HEK293 (cell line): ENCODE measurements around the gene EFEMP2.

Experiments
- CTCF ChIA-PET: fragments of 350-600 bp; formaldehyde crosslinking; extraction: SDS; loops from one replicate; lab custom pipeline; 2021; ENCODE audit warnings: antibody characterized with exemption; lab: Yijun Ruan, JAX
- POLR2A ChIA-PET: fragments of 300-600 bp; formaldehyde crosslinking; extraction: SDS; loops from one replicate; lab custom pipeline; 2020; ENCODE audit warnings: antibody characterized with exemption, inconsistent platforms; lab: Yijun Ruan, JAX
- H3K27ac ChIP-seq: fragments of 200-500 bp; sonication (Bioruptor generic); 2 replicates; pipeline ENCODE4 v1.5.1; 2014; ENCODE audit warnings: low read depth, low read length, control low read depth, inconsistent platforms; ENCODE audit errors: extremely low read depth
- H3K36me3 ChIP-seq, 2 experiments: fragments of 200-500 bp in 1 of 2; sonication (Bioruptor generic) in 1 of 2; 1 replicate in 1 of 2; 2 replicates in 1 of 2; pipeline ENCODE4 v1.5.1; 2014 to 2017; ENCODE audit warnings: inconsistent platforms in 2 of 2, low read length in 2 of 2; ENCODE audit not compliant: control insufficient read depth in 2 of 2, insufficient read depth in 1 of 2
- H3K4me1 ChIP-seq: fragments of 200-500 bp; sonication (Bioruptor generic); 2 replicates; pipeline ENCODE4 v1.5.1; 2014; ENCODE audit warnings: mild to moderate bottlenecking, low read length, inconsistent platforms; ENCODE audit not compliant: control insufficient read depth, insufficient read depth
- H3K4me3 ChIP-seq: 2 replicates; pipeline ENCODE4 v1.5.1; 2011; ENCODE audit warnings: low read depth, mild to moderate bottlenecking, control low read depth, low read length, moderate library complexity
- H3K9me3 ChIP-seq: fragments of 200-500 bp; sonication (Bioruptor generic); 2 replicates; pipeline ENCODE4 v1.5.1; 2014; ENCODE audit warnings: low read depth, low read length, inconsistent platforms; ENCODE audit not compliant: control insufficient read depth, insufficient read depth
- GFI1B ChIP-seq: fragments of 450-650 bp; formaldehyde crosslinking; IDR thresholded peaks from 2 replicates; pipeline ENCODE4 v1.5.1; 2016; ENCODE audit warnings: missing biosample characterization, missing genetic modification characterization
- GLIS2 ChIP-seq: fragments of 450-650 bp; formaldehyde crosslinking; IDR thresholded peaks from 2 replicates; pipeline ENCODE4 v1.5.1; 2016; ENCODE audit warnings: missing biosample characterization, missing genetic modification characterization
- OSR2 ChIP-seq: fragments of 450-650 bp; formaldehyde crosslinking; IDR thresholded peaks from 2 replicates; pipeline ENCODE4 v1.5.1; 2016; ENCODE audit warnings: missing biosample characterization, missing genetic modification characterization
- PRDM2 ChIP-seq: fragments of 450-650 bp; formaldehyde crosslinking; IDR thresholded peaks from 2 replicates; pipeline ENCODE4 v1.5.1; 2016; ENCODE audit warnings: missing biosample characterization, missing genetic modification characterization, borderline replicate concordance
- ZBTB21 ChIP-seq: fragments of 450-650 bp; formaldehyde crosslinking; IDR thresholded peaks from 2 replicates; pipeline ENCODE4 v1.5.1; 2017; ENCODE audit warnings: missing biosample characterization, missing genetic modification characterization
- ZBTB44 ChIP-seq: fragments of 450-650 bp; IDR thresholded peaks from 2 replicates; pipeline ENCODE4 v1.5.1; 2018; ENCODE audit warnings: missing biosample characterization, mild to moderate bottlenecking, missing genetic modification characterization
- ZNF140 ChIP-seq: fragments of 450-650 bp; formaldehyde crosslinking; IDR thresholded peaks from 2 replicates; pipeline ENCODE4 v1.5.1; 2016; ENCODE audit warnings: missing biosample characterization, missing genetic modification characterization
- ZNF18 ChIP-seq: fragments of 450-650 bp; formaldehyde crosslinking; IDR thresholded peaks from 2 replicates; pipeline ENCODE4 v1.5.1; 2016; ENCODE audit warnings: missing biosample characterization, missing genetic modification characterization
- ZNF274 ChIP-seq, 2 experiments: fragments of 200-500 bp in 1 of 2; fragments of 450-650 bp in 1 of 2; sonication (Bioruptor generic) in 1 of 2; formaldehyde crosslinking in 1 of 2; IDR thresholded peaks; 2 replicates each; pipeline versions ENCODE4 v1.5.1 to v1.6.1; 2014 to 2016; ENCODE audit warnings: borderline replicate concordance in 1 of 2, inconsistent platforms in 1 of 2, low read length in 1 of 2, missing biosample characterization in 1 of 2, missing genetic modification characterization in 1 of 2
- ZNF335 ChIP-seq: fragments of 450-650 bp; formaldehyde crosslinking; conservative IDR thresholded peaks from 2 replicates; pipeline ENCODE4 v1.5.1; 2016; ENCODE audit warnings: missing biosample characterization, missing genetic modification characterization
- ZNF660 ChIP-seq: fragments of 450-650 bp; IDR thresholded peaks from 2 replicates; pipeline ENCODE4 v1.5.1; 2018; ENCODE audit warnings: missing biosample characterization, mild to moderate bottlenecking, missing genetic modification characterization
- ZNF837 ChIP-seq: fragments of 450-650 bp; formaldehyde crosslinking; IDR thresholded peaks from 2 replicates; pipeline ENCODE4 v1.5.1; 2016; ENCODE audit warnings: missing biosample characterization, missing genetic modification characterization

The EFEMP2 gene

GRCh38 chr11:65859095-65859811 lies 13.3 kb downstream of the EFEMP2 start (continued):
- TF ChIP-seq PRDM2 (tag by site-specific recombination) (no peak), ZNF140 (tag by site-specific recombination) (no peak), GFI1B (tag by site-specific recombination) (no peak), ZNF837 (tag by site-specific recombination) (no peak), GLIS2 (peak; percentile 67), ZNF18 (no peak), OSR2 (tag by site-specific recombination) (no peak), ZNF274 (IDR thresholded peaks at IDR 0.05; ENCODE audit: low read length) (no peak), ZNF274 (tag by site-specific recombination; IDR thresholded peaks at IDR 0.05; ENCODE audit: borderline replicate concordance) (no peak), ZNF660 (tag by site-specific recombination) (no peak), ZBTB21 (tag by site-specific recombination) (no peak)

- no peak for TF ChIP-seq ZBTB44 (tag by site-specific recombination)
- 0 out of 2 replicates have a peak, but pooled peaks have one; percentile 10 for TF ChIP-seq ZNF335 (tag by site-specific recombination)
- Histone ChIP-seq H3K36me3 (peaks cover 0 to 54% of the 10 kb centered on the region in 2 experiments; a peak in 1 of 3 replicates), H3K4me1 (peaks cover 4% of the 10 kb centered on the region; the same call in 1 of the 2 replicates), H3K4me3 (peak overlapping the region; percentile 40), H3K9me3 (no peaks in the 10 kb centered on the region), H3K27ac (peak overlapping the region; percentile 92)
- ChIA-PET POLR2A (interaction anchor here (0.6 to 6.5 kb wide), 36 partner anchors 9 to 478 kb away, joined by 3 to 121 read pairs (median 4); partner anchors contain the start of genes BANF1, CCDC85B, EIF1AD and FIBP), CTCF (interaction anchor here (0.6 to 6.3 kb wide), 11 partner anchors 12 to 253 kb away, joined by 3 to 118 read pairs (median 5); partner anchors contain the start of genes CCDC85B and FIBP)
Observed at GRCh38 chr11:65858681-65859087, 13.9 kb downstream of the EFEMP2 start.
